ENCODE data around the gene MAGI3.

The MAGI3 gene

GRCh38 chr1:113517983-113518382 is 127.7 kb downstream of the MAGI3 start:
- TF ChIP-seq YY1 (IDR thresholded peaks at IDR 0.05; ENCODE audit: low read depth) (no peak), EP300 (IDR thresholded peaks at IDR 0.05; ENCODE audit: borderline replicate concordance) (no peak), CREB1 (IDR thresholded peaks at IDR 0.05; ENCODE audit: low read depth) (no peak), TEAD4 (IDR thresholded peaks at IDR 0.05) (no peak), CEBPB (IDR thresholded peaks at IDR 0.05) (no peak), MAX (IDR thresholded peaks at IDR 0.05) (no peak), ZBTB7A (IDR thresholded peaks at IDR 0.05; ENCODE audit: low read depth) (no peak), TCF12 (IDR thresholded peaks at IDR 0.05; ENCODE audit: low read depth) (no peak), NFIC (IDR thresholded peaks at IDR 0.05) (no peak), USF1 (IDR thresholded peaks at IDR 0.05) (no peak), RAD21 (IDR thresholded peaks at IDR 0.05; ENCODE audit: low read depth) (no peak), REST (IDR thresholded peaks at IDR 0.05; ENCODE audit: low read depth) (no peak), FOXM1 (IDR thresholded peaks at IDR 0.05; ENCODE audit: borderline replicate concordance, low read depth) (no peak), TAF1 (IDR thresholded peaks at IDR 0.05; ENCODE audit: low read depth) (no peak), EGR1 (IDR thresholded peaks at IDR 0.05) (no peak)

- no peak for TF ChIP-seq NFIC (IDR thresholded peaks at IDR 0.05)
- TF ChIP-seq FOXM1 (IDR thresholded peaks at IDR 0.05; ENCODE audit: borderline replicate concordance, low read depth), result no peak
- TF ChIP-seq REST (IDR thresholded peaks at IDR 0.05; ENCODE audit: low read depth), result no peak
- TF ChIP-seq YY1 (IDR thresholded peaks at IDR 0.05; ENCODE audit: low read depth), result no peak
- TF ChIP-seq CEBPB (IDR thresholded peaks at IDR 0.05), result no peak
- no peak for TF ChIP-seq EP300 (IDR thresholded peaks at IDR 0.05; ENCODE audit: borderline replicate concordance)
- TF ChIP-seq USF1 (IDR thresholded peaks at IDR 0.05), result no peak
- TF ChIP-seq TCF12 (IDR thresholded peaks at IDR 0.05; ENCODE audit: low read depth), result no peak
- TF ChIP-seq MAX (IDR thresholded peaks at IDR 0.05), result no peak
- no peak for TF ChIP-seq TAF1 (IDR thresholded peaks at IDR 0.05; ENCODE audit: low read depth)
- no peak for TF ChIP-seq RAD21 (IDR thresholded peaks at IDR 0.05; ENCODE audit: low read depth)
- no peak for TF ChIP-seq TEAD4 (IDR thresholded peaks at IDR 0.05)
- no peak for TF ChIP-seq CREB1 (IDR thresholded peaks at IDR 0.05; ENCODE audit: low read depth)
- no peak for TF ChIP-seq ZBTB7A (IDR thresholded peaks at IDR 0.05; ENCODE audit: low read depth)
Measured at GRCh38 chr1:113519556-113519955, 129.2 kb downstream of the MAGI3 start.

- no peak for TF ChIP-seq EP300 (IDR thresholded peaks at IDR 0.05; ENCODE audit: borderline replicate concordance)
- TF ChIP-seq USF1 (IDR thresholded peaks at IDR 0.05), result no peak
- no peak for TF ChIP-seq NFIC (IDR thresholded peaks at IDR 0.05)
- TF ChIP-seq TEAD4 (IDR thresholded peaks at IDR 0.05), result no peak
- TF ChIP-seq EGR1 (IDR thresholded peaks at IDR 0.05), result no peak
- no peak for TF ChIP-seq YY1 (IDR thresholded peaks at IDR 0.05; ENCODE audit: low read depth)
- TF ChIP-seq MAX (IDR thresholded peaks at IDR 0.05), result no peak
- TF ChIP-seq CEBPB (IDR thresholded peaks at IDR 0.05), result no peak
- no peak for TF ChIP-seq ZBTB7A (IDR thresholded peaks at IDR 0.05; ENCODE audit: low read depth)
- no peak for TF ChIP-seq TCF12 (IDR thresholded peaks at IDR 0.05; ENCODE audit: low read depth)
- no peak for TF ChIP-seq REST (IDR thresholded peaks at IDR 0.05; ENCODE audit: low read depth)
- no peak for TF ChIP-seq TAF1 (IDR thresholded peaks at IDR 0.05; ENCODE audit: low read depth)
- no peak for TF ChIP-seq RAD21 (IDR thresholded peaks at IDR 0.05; ENCODE audit: low read depth)
- no peak for TF ChIP-seq FOXM1 (IDR thresholded peaks at IDR 0.05; ENCODE audit: borderline replicate concordance, low read depth)
- TF ChIP-seq CREB1 (IDR thresholded peaks at IDR 0.05; ENCODE audit: low read depth), result no peak
Measured at GRCh38 chr1:113530021-113530420, 139.7 kb downstream of the MAGI3 start.

Measured in Ishikawa (cell line).